Right lobe of liver (tissue), 4 donors: ENCODE data around the gene FAM181A.

ENCODE experiments used
- POLR2A ChIP-seq: fragments of 450-650 bp; IDR thresholded peaks from one replicate; pipeline ENCODE4 v1.6.1; 2017; ENCODE audit warnings: antibody characterized with exemption, mild to moderate bottlenecking
- TF ChIP-seq, protein P1 (sequence below), 4 donors: fragments of 200-600 bp in 3 of 4; fragments of 450-650 bp in 1 of 4; IDR thresholded peaks; one replicate each; pipeline versions ENCODE4 v1.5.1 to v1.8.0; 2016 to 2022; ENCODE audit warnings: antibody characterized with exemption in 4 of 4, mild to moderate bottlenecking in 2 of 4
- donor health status: DM: no; HTN: no; CAD: no.
- donor health status: DM: no; HTN: no; CAD: no.
- donor health status: DM: no; HTN: yes; CAD: no.

DNA sequence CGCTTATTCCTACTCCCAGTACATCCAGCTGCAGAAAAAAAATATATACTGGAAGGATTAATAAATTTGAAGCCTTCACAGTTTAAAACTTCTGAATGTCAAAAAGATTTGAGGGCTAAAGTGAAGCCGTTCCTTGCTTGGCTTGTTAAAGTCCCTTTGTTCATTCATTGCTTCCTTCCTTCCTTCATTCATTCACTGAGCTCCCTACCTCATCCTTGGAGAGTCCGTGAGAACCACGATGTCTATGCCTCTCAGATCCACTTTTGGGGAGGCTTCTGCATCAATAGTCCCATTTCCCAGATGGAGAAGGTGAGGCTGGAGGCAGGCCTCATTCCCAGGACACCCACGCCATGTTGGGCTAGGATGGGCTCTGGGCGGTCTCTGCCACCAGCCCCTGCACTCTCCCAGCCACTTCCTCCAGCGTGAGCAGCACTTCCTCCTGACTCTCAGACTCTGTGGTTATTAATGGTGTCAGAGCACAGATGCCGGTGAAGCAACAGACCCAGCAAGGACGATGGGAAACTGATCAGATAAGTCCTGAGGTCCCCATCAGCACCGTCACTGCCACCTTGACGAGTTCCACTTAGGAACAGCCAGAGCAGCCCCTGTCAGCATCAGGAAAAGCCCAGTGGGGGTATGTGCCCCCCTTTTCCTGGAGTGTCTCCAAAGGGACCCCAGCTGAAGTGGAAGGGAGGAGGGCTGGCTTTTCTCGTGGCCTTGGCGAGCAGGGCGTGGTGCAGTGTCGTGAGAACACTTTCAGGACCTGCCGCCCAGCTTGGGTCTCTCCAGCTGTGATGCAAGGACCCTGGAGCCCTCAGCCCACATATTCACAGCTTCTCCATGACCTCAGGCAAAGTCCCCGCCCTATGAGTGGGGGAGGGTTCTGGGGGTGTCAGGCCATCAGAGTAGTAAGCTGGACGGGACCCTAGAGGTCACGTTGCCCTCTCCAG, 28.0 kb downstream of the FAM181A start:
- TF ChIP-seq, protein P1, sequence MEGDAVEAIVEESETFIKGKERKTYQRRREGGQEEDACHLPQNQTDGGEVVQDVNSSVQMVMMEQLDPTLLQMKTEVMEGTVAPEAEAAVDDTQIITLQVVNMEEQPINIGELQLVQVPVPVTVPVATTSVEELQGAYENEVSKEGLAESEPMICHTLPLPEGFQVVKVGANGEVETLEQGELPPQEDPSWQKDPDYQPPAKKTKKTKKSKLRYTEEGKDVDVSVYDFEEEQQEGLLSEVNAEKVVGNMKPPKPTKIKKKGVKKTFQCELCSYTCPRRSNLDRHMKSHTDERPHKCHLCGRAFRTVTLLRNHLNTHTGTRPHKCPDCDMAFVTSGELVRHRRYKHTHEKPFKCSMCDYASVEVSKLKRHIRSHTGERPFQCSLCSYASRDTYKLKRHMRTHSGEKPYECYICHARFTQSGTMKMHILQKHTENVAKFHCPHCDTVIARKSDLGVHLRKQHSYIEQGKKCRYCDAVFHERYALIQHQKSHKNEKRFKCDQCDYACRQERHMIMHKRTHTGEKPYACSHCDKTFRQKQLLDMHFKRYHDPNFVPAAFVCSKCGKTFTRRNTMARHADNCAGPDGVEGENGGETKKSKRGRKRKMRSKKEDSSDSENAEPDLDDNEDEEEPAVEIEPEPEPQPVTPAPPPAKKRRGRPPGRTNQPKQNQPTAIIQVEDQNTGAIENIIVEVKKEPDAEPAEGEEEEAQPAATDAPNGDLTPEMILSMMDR (IDR thresholded peaks at IDR 0.05) = no peak
- no peak for TF ChIP-seq POLR2A
